Right forelimb (tissue), 1 donor: ENCODE measurements around the gene CACNA1H.

Experiments
- DNase-seq: peaks from one replicate; pipeline ENCODE4 v3.0.0-alpha.2; 2018

The CACNA1H gene

DNA sequence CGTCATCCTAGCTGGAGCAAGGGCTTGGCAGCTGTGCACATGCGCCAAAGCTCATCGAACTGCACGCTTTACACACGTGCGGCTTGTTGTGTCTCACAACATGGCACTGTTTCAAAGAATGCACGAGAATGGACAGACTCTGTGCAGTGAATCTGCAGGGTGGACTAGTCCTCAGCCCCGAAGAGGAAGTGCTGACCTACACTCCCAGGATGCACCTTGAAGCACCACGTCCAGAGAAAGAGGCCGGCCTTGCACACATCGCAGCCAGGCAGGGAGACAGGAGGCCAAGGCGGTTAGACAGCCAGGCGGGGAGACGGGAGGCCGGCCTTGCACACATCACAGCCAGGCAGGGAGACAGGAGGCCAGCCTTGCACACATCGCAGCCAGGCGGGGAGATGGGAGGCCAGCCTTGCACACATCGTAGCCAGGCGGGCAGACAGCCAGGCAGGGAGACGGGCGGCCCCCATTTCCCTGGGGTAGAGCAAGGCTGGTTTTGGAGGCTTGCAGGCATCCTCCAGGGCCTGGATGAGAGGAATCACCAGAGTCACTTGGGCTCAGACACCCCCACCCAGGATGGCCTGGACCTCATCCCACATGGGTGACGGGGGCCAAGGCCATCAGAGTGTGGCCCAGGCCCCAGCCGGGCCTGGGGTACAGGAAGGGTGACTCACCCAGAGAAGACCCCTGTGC, 9.0 kb upstream of the CACNA1H start:
- DNase-seq: no peak

- DNase-seq: no peak
These were observed 8.2 kb upstream of the CACNA1H start for GRCh38 chr16:1144476-1145382.

- no peak for DNase-seq
These were observed 7.4 kb upstream of the CACNA1H start for GRCh38 chr16:1145383-1146100.

GRCh38 chr16:1146409-1146808, 6.5 kb upstream of the CACNA1H start:
- no peak for DNase-seq

- no peak for DNase-seq
These were observed 5.9 kb upstream of the CACNA1H start for GRCh38 chr16:1147027-1147426.

DNA sequence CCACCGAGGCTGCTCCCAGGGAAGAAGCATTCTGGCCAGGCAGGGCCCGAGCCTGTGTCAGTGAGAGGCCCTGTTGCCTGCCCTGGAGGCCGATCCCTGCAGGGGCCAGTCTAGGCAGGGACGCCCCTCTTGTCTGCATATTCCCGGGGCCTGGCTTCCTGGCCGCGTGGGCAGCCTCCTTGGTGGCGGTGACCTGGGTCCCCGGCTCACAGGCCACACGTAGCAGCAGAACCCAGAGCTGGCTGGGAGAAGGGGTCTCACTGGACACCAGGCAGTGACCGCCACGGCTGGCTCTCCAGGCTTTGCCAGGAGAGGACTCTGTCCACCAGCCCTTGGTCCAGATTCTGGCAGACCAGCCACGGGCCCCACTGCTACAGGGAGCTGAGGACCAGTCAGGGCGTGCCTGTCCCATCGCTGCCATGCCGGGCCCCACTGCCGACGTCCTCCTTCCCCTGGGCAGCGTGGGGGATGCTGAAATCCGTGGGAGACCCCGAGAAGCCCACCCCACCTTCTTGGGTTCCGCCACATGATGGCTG, 3.7 kb upstream of the CACNA1H start:
- no peak for DNase-seq

- no peak for DNase-seq
These were observed 2.4 kb upstream of the CACNA1H start for GRCh38 chr16:1150511-1150982.

DNA sequence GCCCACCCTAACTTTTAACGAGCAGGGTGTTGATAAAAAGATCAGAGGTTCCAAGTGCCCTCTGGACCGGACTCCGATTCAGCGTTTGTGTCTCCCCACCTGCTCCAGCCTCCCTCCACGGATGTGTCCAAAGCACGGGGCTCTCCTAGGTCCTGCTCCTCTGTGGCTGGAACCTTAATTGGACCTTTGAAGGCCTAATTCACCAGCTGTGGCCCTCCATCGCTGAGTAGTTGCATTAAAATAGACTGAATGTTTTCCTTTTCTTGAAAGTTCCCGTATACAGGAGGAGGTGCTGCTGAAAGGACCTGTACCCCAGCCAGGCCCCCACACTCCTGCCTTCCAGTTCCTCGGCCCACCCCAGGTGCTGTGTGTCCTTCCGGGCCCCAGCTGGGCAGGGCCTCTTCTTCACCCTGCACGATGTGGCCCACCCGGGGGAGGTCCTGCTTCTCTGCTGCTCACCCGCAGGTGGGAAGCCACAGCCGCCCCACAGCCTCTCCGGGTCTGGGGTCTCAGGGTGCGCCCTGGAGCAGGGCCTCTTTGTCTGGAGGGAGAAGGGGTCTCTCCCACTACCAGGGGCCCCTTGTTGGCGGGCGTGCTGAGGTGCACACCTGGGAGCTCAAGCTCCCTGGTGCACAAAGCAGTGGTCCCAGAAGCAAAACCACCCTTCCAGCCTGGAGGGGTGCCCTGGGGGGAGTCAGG, 1.3 kb upstream of the CACNA1H start:
- DNase-seq: no peak

- no peak for DNase-seq
These were observed 725 bp upstream of the CACNA1H start for GRCh38 chr16:1152123-1152638.

GRCh38 chr16:1153480-1154160, 714 bp downstream of the CACNA1H start:
- DNase-seq: no peak

- DNase-seq: no peak
These were observed 1.5 kb downstream of the CACNA1H start for GRCh38 chr16:1154291-1154886.

- DNase-seq: no peak
These were observed 2.0 kb downstream of the CACNA1H start for GRCh38 chr16:1154887-1155331.

GRCh38 chr16:1155353-1156054, 2.6 kb downstream of the CACNA1H start:
- no peak for DNase-seq

DNA sequence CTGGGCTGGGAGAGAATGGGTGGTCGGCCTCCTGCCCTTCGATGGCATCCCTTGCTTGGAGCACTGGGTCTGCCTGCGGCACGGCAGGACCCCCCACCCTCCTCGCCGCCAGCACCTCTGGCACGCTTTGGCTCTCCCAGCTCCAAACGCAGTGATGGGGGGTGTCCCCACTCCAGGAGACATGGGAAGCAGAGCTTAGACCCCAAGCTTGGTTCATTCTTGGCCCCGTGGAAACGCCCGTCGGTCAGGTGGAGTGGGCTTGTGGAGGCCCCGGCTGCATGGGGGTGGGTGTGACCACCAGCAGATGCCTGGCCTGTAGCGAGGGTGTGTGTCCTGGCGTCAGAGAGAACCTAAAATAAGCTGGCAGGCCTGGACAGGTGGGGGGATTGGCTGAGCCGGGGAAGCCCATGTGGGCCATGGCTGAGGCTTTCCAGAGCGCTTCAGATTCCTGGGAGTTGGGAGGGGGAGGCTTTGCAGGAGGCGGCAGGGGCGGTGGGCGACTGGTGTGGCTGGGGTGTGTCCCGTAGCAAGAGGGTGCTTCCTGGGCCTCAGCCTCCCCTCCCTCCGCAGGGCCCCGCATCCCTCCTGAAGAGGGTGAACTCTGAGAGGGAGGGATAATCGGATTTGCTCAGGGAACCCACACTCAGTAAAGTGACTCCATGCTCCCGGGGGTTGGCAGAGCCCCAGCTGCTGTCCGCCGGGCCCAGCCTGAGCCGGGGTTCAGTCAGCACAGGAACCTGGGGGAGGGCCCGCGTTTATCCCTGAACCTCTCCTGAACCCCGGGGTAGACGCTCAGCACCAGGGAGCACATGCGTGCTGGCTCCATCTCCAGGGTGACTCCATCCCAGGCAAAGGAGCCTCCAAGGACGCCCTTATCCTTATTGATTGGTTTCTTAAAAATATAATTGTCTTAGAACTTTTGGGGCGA, 3.4 kb downstream of the CACNA1H start:
- DNase-seq: no peak

- no peak for DNase-seq
These were observed 4.2 kb downstream of the CACNA1H start for GRCh38 chr16:1156983-1157638.

DNA sequence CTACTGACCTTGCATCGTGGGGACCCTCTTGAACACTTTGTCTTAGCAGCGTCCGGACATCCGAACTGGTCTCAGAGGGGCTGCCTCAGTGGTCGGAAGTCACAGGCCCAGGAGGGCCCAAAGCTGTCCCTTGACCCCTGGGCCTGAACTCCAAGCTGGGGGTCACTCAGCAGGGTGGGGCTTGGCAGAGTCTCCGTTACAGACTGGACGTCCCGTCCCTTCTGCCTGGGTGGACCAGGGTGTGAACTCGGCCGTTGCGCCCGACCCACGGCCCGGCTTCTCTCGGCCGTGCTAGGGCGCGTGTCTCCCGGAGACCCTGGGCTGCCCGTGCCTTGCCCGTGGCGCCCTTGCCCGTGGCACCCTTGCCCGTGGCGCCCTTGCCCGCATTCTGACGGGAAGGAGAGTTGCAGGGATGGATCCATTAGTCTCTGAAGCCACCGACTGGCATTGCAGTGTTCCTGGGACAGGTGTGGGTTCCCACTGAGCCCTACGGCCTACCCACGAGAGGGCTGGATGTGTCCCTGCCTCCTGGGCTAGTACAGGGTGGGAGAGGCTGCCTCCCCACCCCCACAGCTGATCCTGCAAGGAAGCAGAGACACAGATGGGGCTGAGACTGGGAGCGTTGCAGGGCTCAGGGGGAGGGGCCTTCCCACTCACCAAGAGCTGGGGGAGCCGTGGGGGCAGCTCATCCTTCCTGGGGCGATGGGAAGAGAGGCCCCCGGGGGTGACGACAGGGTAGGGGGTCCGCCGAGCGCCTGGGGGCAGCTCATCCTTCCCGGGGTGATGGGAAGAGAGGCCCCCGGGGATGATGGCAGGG, 4.9 kb downstream of the CACNA1H start:
- DNase-seq: no peak

GRCh38 chr16:1158456-1159324, 5.8 kb downstream of the CACNA1H start:
- DNase-seq: no peak
